NT2/D1 (cell line): ENCODE results near the gene ZNF32.

Experiments
- SUZ12 ChIP-seq: IDR thresholded peaks from 2 replicates; pipeline ENCODE4 v1.6.1; 2011; ENCODE audit not compliant: insufficient read length, insufficient read depth; ENCODE audit errors: extremely low read depth
- ZNF274 ChIP-seq: IDR thresholded peaks from 2 replicates; pipeline ENCODE4 v1.6.1; 2011; ENCODE audit warnings: mild to moderate bottlenecking, low read depth, low read length

DNA sequence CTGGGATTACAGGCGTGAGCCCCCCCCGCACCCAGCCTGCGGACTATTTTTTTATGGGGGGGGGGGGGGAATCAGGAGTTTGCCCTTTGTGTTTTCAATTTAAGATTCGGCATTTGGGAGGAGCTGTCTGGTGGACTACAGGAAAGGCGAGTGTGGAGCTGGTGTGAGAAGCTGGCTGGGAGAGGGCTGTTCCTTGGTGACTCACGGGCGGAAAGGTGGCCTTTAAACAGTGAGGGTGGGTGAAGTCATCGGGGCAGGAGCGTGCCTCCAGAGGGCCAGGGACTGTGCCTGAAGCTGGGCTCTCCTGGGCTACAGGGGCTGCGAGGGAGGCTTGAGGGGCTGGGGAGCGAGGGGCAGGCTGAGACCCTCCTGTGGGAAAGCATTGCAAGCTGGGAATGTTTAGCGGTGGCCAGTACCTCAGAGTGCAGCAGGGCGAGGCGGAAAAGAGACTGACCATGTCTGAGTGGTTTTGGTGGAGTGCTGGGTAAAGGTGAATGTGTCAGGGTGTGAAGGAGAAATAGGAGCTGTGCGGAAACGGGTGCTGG, 39.7 kb upstream of the ZNF32 start:
- no peak for TF ChIP-seq SUZ12
- TF ChIP-seq ZNF274 = no peak
